Mesenchymal stem cell (in vitro differentiated cells and primary cell): Measurements from ENCODE around the gene MAN1A1.

Experiments used
- DNase-seq: peaks from one replicate; pipeline ENCODE4 v3.0.0-alpha.2; 2013
- H2AFZ ChIP-seq: one replicate; pipeline ENCODE4 v1.6.1; 2013; ENCODE audit warnings: low read depth, mild to moderate bottlenecking, control low read depth, inconsistent platforms, low read length, moderate library complexity
- H2AK5ac ChIP-seq: 2 replicates; pipeline ENCODE4 v1.6.1; 2013; ENCODE audit warnings: low read length, moderate library complexity, mild to moderate bottlenecking, inconsistent platforms; ENCODE audit not compliant: severe bottlenecking
- H2BK120ac ChIP-seq: one replicate; pipeline ENCODE4 v1.6.1; 2013; ENCODE audit warnings: low read depth, mild to moderate bottlenecking, inconsistent platforms, low read length, moderate library complexity
- H2BK12ac ChIP-seq, 2 experiments: one replicate each; pipeline ENCODE4 v1.6.1; 2013; ENCODE audit warnings: inconsistent platforms in 2 of 2, low read length in 2 of 2, mild to moderate bottlenecking in 2 of 2, moderate library complexity in 2 of 2, control low read depth in 1 of 2
- H2BK15ac ChIP-seq: one replicate; pipeline ENCODE4 v1.6.1; 2013; ENCODE audit warnings: mild to moderate bottlenecking, low read depth, inconsistent platforms; ENCODE audit not compliant: poor library complexity, severe bottlenecking
- H2BK5ac ChIP-seq: 2 replicates; pipeline ENCODE4 v1.6.1; 2013; ENCODE audit warnings: low read depth, mild to moderate bottlenecking, low read length, control low read depth, inconsistent platforms; ENCODE audit not compliant: poor library complexity, severe bottlenecking
- H3K14ac ChIP-seq, 2 experiments: one replicate each; pipeline ENCODE4 v1.6.1; 2013; ENCODE audit warnings: inconsistent platforms in 2 of 2, low read length in 2 of 2, control low read depth in 1 of 2, mild to moderate bottlenecking in 1 of 2, moderate library complexity in 1 of 2
- H3K18ac ChIP-seq, 2 experiments: one replicate each; pipeline ENCODE4 v1.6.1; 2013; ENCODE audit warnings: inconsistent platforms in 2 of 2, low read length in 2 of 2, control low read depth in 1 of 2, low read depth in 1 of 2, mild to moderate bottlenecking in 1 of 2
- H3K23ac ChIP-seq, 2 experiments: one replicate each; pipeline ENCODE4 v1.6.1; 2013; ENCODE audit warnings: inconsistent platforms in 2 of 2, low read length in 2 of 2, mild to moderate bottlenecking in 2 of 2, moderate library complexity in 2 of 2, control low read depth in 1 of 2
- H3K27ac ChIP-seq: 2 replicates; pipeline ENCODE4 v1.5.1; 2013; ENCODE audit warnings: mild to moderate bottlenecking, moderate library complexity, low read length, control low read depth, inconsistent platforms; ENCODE audit not compliant: poor library complexity, severe bottlenecking
- H3K27me3 ChIP-seq, 2 experiments: 2 replicates each; pipeline versions ENCODE4 v1.6.1 to v1.7.0; 2013; ENCODE audit warnings: low read length in 2 of 2, mild to moderate bottlenecking in 2 of 2, moderate library complexity in 2 of 2, control low read depth in 1 of 2, inconsistent platforms in 1 of 2; ENCODE audit not compliant: control insufficient read depth in 1 of 2, insufficient read depth in 1 of 2
- H3K36me3 ChIP-seq, 2 experiments: 2 replicates each; pipeline versions ENCODE4 v1.6.1 to v1.7.0; 2013; ENCODE audit warnings: low read length in 2 of 2, control low read depth in 1 of 2, inconsistent platforms in 1 of 2, low read depth in 1 of 2, mild to moderate bottlenecking in 1 of 2; ENCODE audit not compliant: insufficient read depth in 2 of 2, control insufficient read depth in 1 of 2
- H3K4ac ChIP-seq, 2 experiments: one replicate each; pipeline ENCODE4 v1.6.1; 2013; ENCODE audit warnings: inconsistent platforms in 2 of 2, low read length in 2 of 2, mild to moderate bottlenecking in 2 of 2, moderate library complexity in 2 of 2, control low read depth in 1 of 2, low read depth in 1 of 2
- H3K4me1 ChIP-seq: 2 replicates; pipeline ENCODE4 v1.6.1; 2013; ENCODE audit warnings: low read depth, low read length, control low read depth; ENCODE audit not compliant: control insufficient read depth, insufficient read depth
- H3K4me2 ChIP-seq: 2 replicates; pipeline ENCODE4 v1.6.1; 2013; ENCODE audit warnings: low read length, mild to moderate bottlenecking, inconsistent platforms; ENCODE audit not compliant: poor library complexity, severe bottlenecking
- H3K4me3 ChIP-seq, 2 experiments: 2 replicates each; pipeline versions ENCODE4 v1.5.1 to v1.7.0; 2013; ENCODE audit warnings: low read length in 2 of 2, mild to moderate bottlenecking in 2 of 2, control low read depth in 1 of 2, low read depth in 1 of 2; ENCODE audit not compliant: insufficient read depth in 1 of 2
- H3K79me1 ChIP-seq: replicated peaks from 2 replicates; pipeline ENCODE4 v1.6.1; 2013; ENCODE audit warnings: mild to moderate bottlenecking, control low read depth, low read length, inconsistent platforms; ENCODE audit not compliant: poor library complexity, severe bottlenecking
- H3K9ac ChIP-seq: 2 replicates; pipeline ENCODE4 v1.7.0; 2013; ENCODE audit warnings: mild to moderate bottlenecking, low read length, moderate library complexity
- H3K9me3 ChIP-seq: 2 replicates; pipeline ENCODE4 v1.7.0; 2013; ENCODE audit warnings: mild to moderate bottlenecking, low read length; ENCODE audit not compliant: control insufficient read depth
- H4K8ac ChIP-seq: one replicate; pipeline ENCODE4 v1.6.1; 2013; ENCODE audit warnings: inconsistent platforms, mild to moderate bottlenecking, low read length, moderate library complexity
- H4K91ac ChIP-seq: one replicate; pipeline ENCODE4 v1.6.1; 2013; ENCODE audit warnings: mild to moderate bottlenecking, low read length, inconsistent platforms
- WGBS: methylation state at CpG from one replicate; pipeline ENCODE4 v1.1.7; 2013; ENCODE audit warnings: mixed read lengths; 5-methylcytosine and 5-hydroxymethylcytosine counted together

MAN1A1 gene

GRCh38 chr6:119129968-119130484 is 219.5 kb downstream of the MAN1A1 start:
- H2AK5ac ChIP-seq = no peak overlapping the region
- no peak overlapping the region for H3K4ac ChIP-seq
- no peak overlapping the region for H3K23ac ChIP-seq
- no CpG with 5 or more reads among the region's 2 CpGs for WGBS
- no peaks in the 10 kb centered on the region for H3K36me3 ChIP-seq
- H2BK5ac ChIP-seq = peak overlapping the region; percentile 68
- H3K9ac ChIP-seq = peak overlapping the region; percentile 92
- H2BK120ac ChIP-seq = no peak overlapping the region
- H3K18ac ChIP-seq = no peak overlapping the region
- H3K4me3 ChIP-seq = no peak overlapping the region
- no peak overlapping the region for H4K8ac ChIP-seq
- H3K27me3 ChIP-seq = no peaks in the 10 kb centered on the region
- H2BK12ac ChIP-seq = no peak overlapping the region
- no peak overlapping the region for H2BK15ac ChIP-seq
- no peak overlapping the region for H3K4me2 ChIP-seq
- peak; percentile 71 for DNase-seq
- H3K4me1 ChIP-seq = peaks cover 2% of the 10 kb centered on the region
- no peaks in the 10 kb centered on the region for H3K79me1 ChIP-seq
- H2AFZ ChIP-seq = no peak overlapping the region
- H3K27ac ChIP-seq = peak overlapping the region; percentile 83
- H4K91ac ChIP-seq = no peak overlapping the region
- H3K14ac ChIP-seq = no peak overlapping the region
- H3K9me3 ChIP-seq = no peaks in the 10 kb centered on the region

DNA sequence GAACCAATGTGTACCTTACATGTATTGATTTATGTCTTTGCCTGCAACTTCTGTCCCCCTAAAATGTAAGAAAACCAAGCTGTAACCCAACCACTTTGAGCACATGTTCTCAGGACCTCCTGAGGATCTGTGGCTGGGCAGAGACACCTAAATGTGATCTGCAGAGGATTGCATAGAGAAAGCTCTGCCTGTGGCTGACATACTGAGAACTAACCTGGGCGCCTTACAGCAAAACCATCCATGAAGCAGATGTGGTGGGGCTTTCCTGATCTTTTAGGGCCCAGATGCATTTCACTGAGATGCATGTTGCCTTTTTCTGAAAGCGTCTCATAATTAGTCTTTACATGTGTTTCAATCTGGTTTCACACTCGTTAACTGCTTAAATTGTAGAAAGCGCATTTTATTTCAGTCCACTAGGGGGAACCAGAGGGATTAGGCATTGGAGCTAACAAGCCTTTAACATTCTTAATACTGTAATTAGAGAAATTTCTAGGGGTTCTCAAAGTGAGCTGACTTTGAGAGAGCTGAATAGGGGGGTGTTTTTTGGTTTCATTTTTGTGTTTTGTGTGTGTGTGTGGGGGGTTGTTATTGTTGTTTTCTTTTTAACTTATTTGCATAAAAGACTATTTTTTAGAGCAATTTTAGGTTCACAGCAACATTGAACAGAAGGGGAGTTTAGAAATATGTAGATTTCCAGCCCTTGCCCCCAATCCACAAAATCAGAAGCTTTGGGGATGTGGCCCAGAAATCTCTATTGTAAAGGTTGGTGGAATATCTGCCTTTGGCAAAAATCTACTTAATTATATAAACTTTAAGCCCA is 220.2 kb downstream of the MAN1A1 start:
- Histone ChIP-seq H3K9ac (peak overlapping the region; percentile 92), H3K23ac (peak overlapping the region in 1 of 2 experiments; percentile 52), H2BK12ac (peak overlapping the region; percentile 9 to 98), H2BK15ac (no peak overlapping the region), H4K8ac (no peak overlapping the region), H2BK5ac (peak overlapping the region; percentile 68), H4K91ac (peak overlapping the region; percentile 9), H3K36me3 (no peaks in the 10 kb centered on the region), H2AK5ac (no peak overlapping the region), H3K4me2 (peak overlapping the region; percentile 34), H3K14ac (peak overlapping the region in 1 of 2 experiments; percentile 60), H2AFZ (no peak overlapping the region), H3K27ac (peak overlapping the region; percentile 83), H3K4ac (peak overlapping the region in 1 of 2 experiments; percentile 47), H3K4me3 (no peak overlapping the region), H2BK120ac (peak overlapping the region; percentile 11), H3K79me1 (no peaks in the 10 kb centered on the region), H3K27me3 (no peaks in the 10 kb centered on the region), H3K4me1 (peaks cover 2% of the 10 kb centered on the region), H3K18ac (peak overlapping the region; percentile 16 to 80), H3K9me3 (no peaks in the 10 kb centered on the region)
- WGBS = 4% methylated on average over 4 of the region's 4 CpGs
- peak; percentile 85 for DNase-seq

GRCh38 chr6:119128252-119128912 is 221.2 kb downstream of the MAN1A1 start:
- no peaks in the 10 kb centered on the region for H3K36me3 ChIP-seq
- no peak overlapping the region for H4K91ac ChIP-seq
- H3K4me1 ChIP-seq = peaks cover 2% of the 10 kb centered on the region
- no peak overlapping the region for H3K23ac ChIP-seq
- H3K27me3 ChIP-seq = no peaks in the 10 kb centered on the region
- no peak overlapping the region for H3K4me2 ChIP-seq
- no peak overlapping the region for H3K4ac ChIP-seq
- H2BK120ac ChIP-seq = no peak overlapping the region
- no peak overlapping the region for H2BK15ac ChIP-seq
- no peak overlapping the region for H2AFZ ChIP-seq
- H2AK5ac ChIP-seq = no peak overlapping the region
- no peak overlapping the region for H3K14ac ChIP-seq
- H3K9ac ChIP-seq = peak overlapping the region; percentile 92
- no peak overlapping the region for H3K18ac ChIP-seq
- H3K27ac ChIP-seq = no peak overlapping the region
- H2BK12ac ChIP-seq = no peak overlapping the region
- no peak overlapping the region for H2BK5ac ChIP-seq
- H3K79me1 ChIP-seq = no peaks in the 10 kb centered on the region
- peak; percentile 68 for DNase-seq
- 38% methylated on average over 1 of the region's 2 CpGs for WGBS
- no peak overlapping the region for H4K8ac ChIP-seq
- no peaks in the 10 kb centered on the region for H3K9me3 ChIP-seq
- H3K4me3 ChIP-seq = no peak overlapping the region

- no peak overlapping the region for H4K91ac ChIP-seq
- H3K4ac ChIP-seq = peak overlapping the region; percentile 15 to 73
- no peak overlapping the region for H4K8ac ChIP-seq
- DNase-seq = no peak
- no peaks in the 10 kb centered on the region for H3K9me3 ChIP-seq
- no peak overlapping the region for H2BK5ac ChIP-seq
- H3K14ac ChIP-seq = no peak overlapping the region
- no peaks in the 10 kb centered on the region for H3K36me3 ChIP-seq
- H3K23ac ChIP-seq = no peak overlapping the region
- no peak overlapping the region for H2AFZ ChIP-seq
- no CpG with 5 or more reads among the region's 1 CpG for WGBS
- no peaks in the 10 kb centered on the region for H3K27me3 ChIP-seq
- no peak overlapping the region for H3K27ac ChIP-seq
- no peak overlapping the region for H2BK15ac ChIP-seq
- H3K9ac ChIP-seq = no peak overlapping the region
- H3K79me1 ChIP-seq = no peaks in the 10 kb centered on the region
- H2BK12ac ChIP-seq = peak overlapping the region; percentile 9 to 24
- H2AK5ac ChIP-seq = peak overlapping the region; percentile 19
- H2BK120ac ChIP-seq = no peak overlapping the region
- H3K4me1 ChIP-seq = peaks cover 2% of the 10 kb centered on the region
- peak overlapping the region; percentile 16 to 34 for H3K18ac ChIP-seq
- H3K4me2 ChIP-seq = no peak overlapping the region
- no peak overlapping the region for H3K4me3 ChIP-seq
These were observed 221.9 kb downstream of the MAN1A1 start for GRCh38 chr6:119127627-119128026.
